ENCODE measurements around the gene IFFO2. TPM values are rescaled to one million over a fixed set of nuclear protein-coding genes. Genes with fewer than 3 reads are reported as not detected.

The IFFO2 gene
- total RNA-seq, 1 experiment from 2014 or later, result 15.3 TPM

DNA sequence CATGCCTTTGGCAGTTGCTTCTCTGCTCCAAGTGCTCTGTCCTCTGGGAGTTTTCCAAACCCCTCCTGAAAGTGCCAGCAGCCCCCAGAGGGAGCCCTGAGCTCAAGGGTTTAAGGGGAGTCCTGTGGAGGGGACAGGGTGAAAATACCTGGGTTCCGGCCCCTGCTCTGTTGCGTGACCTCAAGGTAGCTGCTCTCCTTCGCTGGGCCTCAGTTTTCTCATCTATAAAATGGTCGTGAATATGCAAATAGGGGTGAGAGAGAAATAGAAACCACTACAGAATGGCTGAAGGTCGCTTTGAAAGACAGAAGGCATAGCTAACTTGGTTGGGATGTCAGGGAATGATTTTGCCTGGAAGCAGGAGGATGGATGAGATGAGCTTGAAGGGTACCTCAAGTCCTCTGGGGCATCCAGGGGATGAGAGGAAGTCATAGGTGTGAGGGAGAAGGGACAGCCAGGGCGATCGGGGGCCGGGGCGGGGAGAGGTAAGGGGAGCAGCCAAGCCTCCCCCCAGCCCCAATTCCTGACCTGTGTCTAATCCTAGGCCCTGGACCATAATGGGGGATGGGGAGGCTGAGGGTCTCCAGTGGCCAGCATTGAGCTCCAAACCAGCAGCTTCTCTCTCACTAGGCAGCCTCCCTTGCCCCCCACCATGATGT, 12.4 kb downstream of the IFFO2 start:
- H3K36me3 ChIP-seq, result no peaks in the 10 kb centered on the region
- no peaks in the 10 kb centered on the region for H3K9me3 ChIP-seq (replicated peaks)
- H3K4me1 ChIP-seq (replicated peaks), result peaks cover 40% of the 10 kb centered on the region
- no peak for DNase-seq (ENCODE audit: low read depth in 1 of 2, low spot score in 2 of 2)
- no peak overlapping the region for H3K27ac ChIP-seq
- H3K4me3 ChIP-seq, result no peak overlapping the region
- H3K27me3 ChIP-seq (replicated peaks), result no peaks in the 10 kb centered on the region

DNA sequence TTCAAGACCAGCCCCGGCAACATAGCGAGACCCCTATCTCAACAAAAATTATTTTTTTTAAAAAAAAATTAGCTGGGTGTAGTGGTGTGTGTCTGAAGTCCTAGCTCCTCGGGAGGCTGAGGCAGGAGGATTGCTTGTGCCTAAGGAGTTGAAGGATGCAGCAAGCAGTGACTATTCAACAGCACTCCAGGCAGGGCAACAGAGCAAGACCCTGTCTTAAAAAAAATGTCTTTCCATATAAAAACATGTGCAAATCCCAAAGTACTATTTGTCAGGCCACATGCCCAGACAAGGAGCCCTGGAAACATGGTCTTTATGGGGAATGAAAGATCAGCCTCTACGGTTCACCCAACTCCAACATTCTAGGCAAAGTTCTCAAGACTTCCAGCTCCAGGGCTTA, 13.3 kb downstream of the IFFO2 start:
- no peaks in the 10 kb centered on the region for H3K9me3 ChIP-seq (replicated peaks)
- H3K36me3 ChIP-seq, result no peaks in the 10 kb centered on the region
- H3K27me3 ChIP-seq (replicated peaks), result no peaks in the 10 kb centered on the region
- peaks cover 40% of the 10 kb centered on the region for H3K4me1 ChIP-seq (replicated peaks)
- H3K27ac ChIP-seq, result no peak overlapping the region
- DNase-seq (ENCODE audit: low read depth in 1 of 2, low spot score in 2 of 2), result no peak
- no peak overlapping the region for H3K4me3 ChIP-seq

GRCh38 chr1:18942340-18942739, 14.1 kb downstream of the IFFO2 start:
- H3K27me3 ChIP-seq (replicated peaks), result no peaks in the 10 kb centered on the region
- H3K4me1 ChIP-seq (replicated peaks), result peaks cover 36% of the 10 kb centered on the region
- 0 out of 2 replicates have a peak overlapping the region, but pooled peaks have one; percentile 36 for H3K27ac ChIP-seq
- H3K9me3 ChIP-seq (replicated peaks), result no peaks in the 10 kb centered on the region
- no peak for DNase-seq (ENCODE audit: low read depth in 1 of 2, low spot score in 2 of 2)
- H3K4me3 ChIP-seq, result no peak overlapping the region
- no peaks in the 10 kb centered on the region for H3K36me3 ChIP-seq

DNA sequence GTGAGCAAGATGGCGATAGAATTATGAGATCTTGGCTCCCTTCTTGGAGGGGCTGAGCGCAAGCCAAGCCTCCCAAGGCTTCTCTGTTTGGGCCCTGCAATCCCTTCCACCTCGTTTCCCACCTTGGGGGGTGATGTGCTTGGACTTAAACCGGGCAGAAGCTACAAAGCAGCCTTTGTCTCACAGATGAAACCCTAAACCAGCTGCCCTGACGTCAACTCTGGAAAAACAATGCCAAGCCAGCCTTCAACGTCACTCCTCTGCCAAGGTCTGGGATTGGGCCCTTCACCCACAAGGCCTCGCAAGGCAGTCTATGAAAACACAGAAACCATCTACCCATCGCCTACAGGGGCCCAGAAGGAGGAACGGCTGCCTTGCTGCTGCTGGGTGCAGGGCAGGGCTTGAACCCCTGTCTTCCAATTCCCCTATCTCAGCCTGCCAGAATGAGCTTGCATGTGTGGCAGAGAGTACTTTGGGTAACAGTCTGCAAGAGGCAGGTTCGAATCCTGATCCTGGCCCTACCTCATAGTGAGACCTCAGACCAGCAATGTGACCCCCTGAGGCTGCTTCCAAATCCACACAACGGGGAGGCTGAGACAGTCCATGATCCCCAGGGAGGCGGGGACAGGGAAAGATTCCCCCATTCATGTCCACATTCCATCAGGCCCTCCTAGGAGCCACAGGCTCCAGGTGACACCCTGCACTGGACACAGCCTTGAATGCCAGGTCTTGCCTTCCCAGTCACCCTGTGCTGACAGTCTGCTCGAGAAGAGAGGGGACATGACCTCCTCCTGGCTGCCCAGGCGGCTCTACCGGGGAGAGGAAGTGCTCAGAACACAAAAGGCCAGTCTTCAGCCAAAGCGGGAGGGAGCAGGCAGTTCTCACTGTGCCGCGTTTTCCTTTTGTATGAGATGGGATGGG, 15.0 kb downstream of the IFFO2 start:
- Histone ChIP-seq H3K27me3 (replicated peaks) (no peaks in the 10 kb centered on the region), H3K36me3 (no peaks in the 10 kb centered on the region), H3K4me1 (replicated peaks) (peaks cover 36% of the 10 kb centered on the region), H3K4me3 (no peak overlapping the region), H3K9me3 (replicated peaks) (no peaks in the 10 kb centered on the region), H3K27ac (peak overlapping the region; percentile 36)
- peak; percentile 63 to 64 for DNase-seq (ENCODE audit: low read depth in 1 of 2, low spot score in 2 of 2)

- Histone ChIP-seq H3K4me1 (replicated peaks) (peaks cover 36% of the 10 kb centered on the region), H3K9me3 (replicated peaks) (no peaks in the 10 kb centered on the region), H3K27ac (0 out of 2 replicates have a peak overlapping the region, but pooled peaks have one; percentile 31), H3K4me3 (no peak overlapping the region), H3K27me3 (replicated peaks) (no peaks in the 10 kb centered on the region), H3K36me3 (no peaks in the 10 kb centered on the region)
- no peak for DNase-seq (ENCODE audit: low read depth in 1 of 2, low spot score in 2 of 2)
Measured at GRCh38 chr1:18940303-18941020, 16.0 kb downstream of the IFFO2 start.

GRCh38 chr1:18939398-18940302, 16.8 kb downstream of the IFFO2 start:
- Histone ChIP-seq H3K4me1 (replicated peaks) (peaks cover 36% of the 10 kb centered on the region), H3K36me3 (no peaks in the 10 kb centered on the region), H3K27ac (no peak overlapping the region), H3K9me3 (replicated peaks) (no peaks in the 10 kb centered on the region), H3K4me3 (no peak overlapping the region), H3K27me3 (replicated peaks) (no peaks in the 10 kb centered on the region)
- DNase-seq (ENCODE audit: low read depth in 1 of 2, low spot score in 2 of 2), result no peak

GRCh38 chr1:18938707-18939070, 17.8 kb downstream of the IFFO2 start:
- DNase-seq (ENCODE audit: low read depth in 1 of 2, low spot score in 2 of 2), result no peak

GRCh38 chr1:18938008-18938706, 18.3 kb downstream of the IFFO2 start:
- DNase-seq (ENCODE audit: low read depth in 1 of 2, low spot score in 2 of 2), result peak in 1 of 2 experiments; percentile 38
- no peaks in the 10 kb centered on the region for H3K9me3 ChIP-seq (replicated peaks)
- H3K4me1 ChIP-seq (replicated peaks), result peaks cover 36% of the 10 kb centered on the region
- H3K36me3 ChIP-seq, result no peaks in the 10 kb centered on the region
- H3K4me3 ChIP-seq, result no peak overlapping the region
- no peaks in the 10 kb centered on the region for H3K27me3 ChIP-seq (replicated peaks)
- H3K27ac ChIP-seq, result no peak overlapping the region

More at GRCh38 chr1:18938707-18939070, 17.8 kb downstream of the IFFO2 start:
- H3K27me3 ChIP-seq (replicated peaks), result no peaks in the 10 kb centered on the region
- no peaks in the 10 kb centered on the region for H3K9me3 ChIP-seq (replicated peaks)
- H3K27ac ChIP-seq, result no peak overlapping the region
- no peak overlapping the region for H3K4me3 ChIP-seq
- peaks cover 36% of the 10 kb centered on the region for H3K4me1 ChIP-seq (replicated peaks)
- H3K36me3 ChIP-seq, result no peaks in the 10 kb centered on the region

GRCh38 chr1:18937539-18937938, 18.9 kb downstream of the IFFO2 start:
- Histone ChIP-seq H3K36me3 (no peaks in the 10 kb centered on the region), H3K4me3 (no peak overlapping the region), H3K4me1 (replicated peaks) (peaks cover 36% of the 10 kb centered on the region), H3K27me3 (replicated peaks) (no peaks in the 10 kb centered on the region), H3K9me3 (replicated peaks) (no peaks in the 10 kb centered on the region), H3K27ac (no peak overlapping the region)
- no peak for DNase-seq (ENCODE audit: low read depth in 1 of 2, low spot score in 2 of 2)

- DNase-seq (ENCODE audit: low read depth in 1 of 2, low spot score in 2 of 2), result no peak
- no peaks in the 10 kb centered on the region for H3K9me3 ChIP-seq (replicated peaks)
- H3K4me3 ChIP-seq, result no peak overlapping the region
- H3K27ac ChIP-seq, result no peak overlapping the region
- peaks cover 30% of the 10 kb centered on the region for H3K4me1 ChIP-seq (replicated peaks)
- no peaks in the 10 kb centered on the region for H3K27me3 ChIP-seq (replicated peaks)
- H3K36me3 ChIP-seq, result no peaks in the 10 kb centered on the region
Measured at GRCh38 chr1:18936814-18937481, 19.5 kb downstream of the IFFO2 start.

GRCh38 chr1:18936471-18936813, 20.0 kb downstream of the IFFO2 start:
- no peak for DNase-seq (ENCODE audit: low read depth in 1 of 2, low spot score in 2 of 2)
- no peak overlapping the region for H3K27ac ChIP-seq
- no peaks in the 10 kb centered on the region for H3K27me3 ChIP-seq (replicated peaks)
- no peaks in the 10 kb centered on the region for H3K9me3 ChIP-seq (replicated peaks)
- H3K4me1 ChIP-seq (replicated peaks), result peaks cover 25% of the 10 kb centered on the region
- H3K36me3 ChIP-seq, result no peaks in the 10 kb centered on the region
- no peak overlapping the region for H3K4me3 ChIP-seq

DNA sequence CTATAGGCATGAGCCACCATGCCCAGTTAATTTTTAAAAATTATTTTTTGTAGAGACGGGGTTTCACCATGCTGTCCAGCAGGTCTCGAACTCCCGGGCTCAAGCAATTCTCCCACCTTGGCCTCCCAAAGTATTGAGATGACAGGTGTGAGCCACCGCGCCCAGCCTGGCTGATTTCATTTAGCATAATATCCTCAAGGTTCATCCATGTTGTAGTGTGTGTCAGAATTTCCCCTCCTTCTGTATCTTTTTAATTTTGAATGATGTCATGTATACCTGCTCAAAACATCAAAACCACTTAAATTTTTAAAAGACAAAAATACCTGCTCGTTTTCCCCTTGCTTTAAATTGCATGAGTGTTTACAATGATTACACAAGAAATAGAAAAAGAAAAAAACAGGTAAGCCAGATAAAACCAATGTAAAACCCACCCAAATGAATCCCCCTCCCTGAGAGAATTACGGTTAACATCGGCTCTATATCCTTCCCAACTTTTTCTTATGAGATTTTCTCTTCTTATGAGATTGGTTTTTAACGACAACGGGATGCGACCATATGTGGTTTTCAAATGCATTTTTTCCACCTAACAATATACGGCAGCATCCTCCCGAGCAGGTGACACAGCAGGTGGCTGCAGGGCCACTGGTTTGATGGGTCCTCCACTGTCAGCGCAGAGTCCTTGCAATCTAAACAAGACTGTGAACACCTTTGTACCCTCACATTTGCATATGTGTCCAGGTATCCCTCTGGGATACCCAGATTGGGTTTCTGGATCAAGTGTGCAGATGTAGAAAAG, 22.1 kb downstream of the IFFO2 start:
- no peak for DNase-seq (ENCODE audit: low read depth in 1 of 2, low spot score in 2 of 2)
- H3K27me3 ChIP-seq (replicated peaks), result no peaks in the 10 kb centered on the region
- H3K27ac ChIP-seq, result no peak overlapping the region

More for the DNA sequence above, 22.1 kb downstream of the IFFO2 start:
- Histone ChIP-seq H3K4me1 (replicated peaks) (peaks cover 25% of the 10 kb centered on the region), H3K9me3 (replicated peaks) (no peaks in the 10 kb centered on the region), H3K36me3 (no peaks in the 10 kb centered on the region), H3K4me3 (no peak overlapping the region)
